Embryonic facial prominence (tissue), 1 donor: Measurements from ENCODE around the gene ART1.
"Not testable (repeated sequence)": the region's sequence is repeated elsewhere in the genome, so short reads cannot be mapped to it uniquely, and the experiment has no call there.

Experiments used
- DNase-seq: peaks from one replicate; pipeline ENCODE4 v3.0.0-alpha.2; 2016; ENCODE audit errors: extremely low spot score

ART1 gene

DNA sequence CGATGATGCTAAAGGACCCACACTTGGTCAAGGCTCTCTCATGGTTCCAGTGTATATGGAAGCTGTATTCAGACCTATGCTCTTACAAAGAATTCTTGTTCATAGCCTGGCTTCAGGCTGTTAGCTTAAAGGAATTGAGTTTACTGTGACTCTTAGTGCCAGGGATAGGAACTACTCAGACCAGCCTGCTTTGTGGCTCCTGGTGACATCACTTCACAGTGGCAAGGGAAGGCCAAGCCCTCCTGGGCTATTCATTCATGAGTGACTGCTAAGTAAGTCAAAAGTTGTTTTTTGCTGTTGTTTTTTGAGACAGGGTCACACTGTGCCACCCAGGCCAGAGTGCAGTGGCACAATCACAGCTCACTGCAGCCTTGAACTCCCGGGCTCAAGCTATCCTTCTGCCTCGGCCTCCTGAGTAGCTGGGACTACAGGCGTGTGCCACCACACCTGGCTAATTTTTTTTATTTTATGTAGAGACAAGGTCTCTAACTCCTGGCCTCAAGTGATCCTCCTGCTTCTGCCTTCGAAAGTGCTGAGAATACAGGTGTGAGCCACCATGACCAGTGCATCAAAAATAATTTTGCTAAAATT, 12.8 kb upstream of the ART1 start:
- no peak for DNase-seq

DNA sequence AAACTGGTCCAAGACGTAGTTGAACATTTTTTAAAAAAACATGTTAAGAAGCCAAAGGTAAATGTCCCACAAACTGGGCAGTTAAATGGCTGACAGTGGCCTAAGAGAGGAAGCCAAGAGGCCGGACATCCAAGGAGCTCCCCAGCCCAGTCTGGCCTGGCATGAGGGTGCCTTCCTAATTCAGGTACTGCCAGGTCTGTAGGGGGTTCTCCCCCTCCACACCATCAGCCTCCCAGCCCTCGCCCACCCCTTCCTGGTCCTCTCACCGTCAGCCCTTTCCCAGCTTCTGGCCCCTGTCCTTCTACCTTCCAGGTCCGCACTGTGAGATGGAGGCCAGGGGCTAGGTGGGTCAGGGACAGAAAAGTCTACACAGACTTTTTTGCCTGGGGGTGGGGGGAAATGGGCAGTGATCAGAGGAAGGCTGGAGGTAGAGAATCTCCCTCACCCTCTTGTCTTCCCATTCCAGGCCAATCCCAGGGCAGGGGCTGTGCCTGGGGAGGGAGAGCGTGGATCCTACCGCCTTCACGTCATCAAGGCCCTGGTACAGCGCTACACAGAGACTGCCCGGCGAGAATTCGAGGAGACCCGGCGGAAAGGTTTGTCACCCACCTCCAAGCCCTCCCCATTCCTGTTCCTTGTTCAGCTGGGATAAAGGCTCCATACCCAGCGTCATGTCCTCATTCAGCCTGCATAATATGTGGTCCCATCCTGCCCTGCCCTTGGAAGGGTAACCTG, 9.1 kb upstream of the ART1 start:
- no peak for DNase-seq

DNA sequence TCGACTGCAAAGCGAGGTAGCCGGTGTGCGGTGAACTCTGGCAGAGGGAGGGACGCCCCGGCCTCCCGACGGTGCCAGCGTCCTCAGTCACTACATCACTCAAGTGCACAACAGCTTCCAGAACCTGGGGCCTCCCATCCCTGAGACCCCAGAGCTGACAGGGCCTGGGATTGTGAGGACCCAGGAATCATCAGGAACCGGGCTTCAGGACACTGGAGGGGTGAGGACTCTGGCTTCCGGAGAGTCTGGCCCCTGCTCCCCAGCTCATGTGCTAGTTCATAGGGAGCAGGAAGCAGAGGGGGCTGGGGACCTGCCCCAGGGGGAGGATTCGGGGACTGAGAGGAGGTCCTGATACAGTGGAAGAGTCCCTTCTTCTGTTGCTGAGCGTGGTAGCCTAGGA, 7.7 kb upstream of the ART1 start:
- DNase-seq, result no peak

DNA sequence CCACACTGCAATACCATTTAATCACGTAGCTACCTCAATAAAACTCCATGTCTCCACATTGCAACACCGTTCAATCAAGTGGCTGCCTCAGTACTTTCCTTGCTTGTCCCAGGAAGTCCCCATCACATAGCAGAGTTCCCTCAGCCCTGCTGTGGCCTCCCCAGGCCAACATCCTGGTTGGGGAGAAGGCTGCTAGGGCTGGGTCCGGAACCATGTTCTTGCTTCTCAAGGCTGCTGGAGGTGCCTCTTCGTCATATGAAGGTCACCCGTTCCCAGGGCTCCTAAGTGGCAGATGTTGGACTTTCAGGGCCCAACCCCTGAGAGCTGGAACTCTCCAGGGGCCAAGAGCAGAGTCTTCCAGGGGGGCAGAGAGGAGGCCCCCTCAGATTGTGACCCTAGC, 6.4 kb upstream of the ART1 start:
- DNase-seq, result no peak

DNA sequence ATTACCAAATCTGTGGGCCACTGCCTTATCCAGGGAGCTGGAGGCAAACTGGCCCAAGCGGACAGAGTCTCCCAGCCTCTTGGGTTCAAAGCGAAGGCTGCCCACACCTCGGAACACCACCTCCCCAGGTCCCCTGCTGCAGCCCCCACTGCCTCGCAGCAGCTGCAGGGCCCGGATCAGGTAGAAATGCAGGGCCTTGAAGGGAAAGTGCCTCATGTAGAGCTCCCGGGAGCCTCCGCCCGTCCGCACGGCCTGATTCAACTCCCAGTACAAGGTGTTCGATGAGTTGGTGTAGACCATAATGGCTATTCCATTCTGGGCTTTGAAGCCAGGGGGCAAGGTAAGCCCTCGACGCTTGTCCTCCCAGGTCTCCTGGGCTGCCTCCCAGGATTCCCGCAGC, 5.1 kb upstream of the ART1 start:
- no peak for DNase-seq

DNA sequence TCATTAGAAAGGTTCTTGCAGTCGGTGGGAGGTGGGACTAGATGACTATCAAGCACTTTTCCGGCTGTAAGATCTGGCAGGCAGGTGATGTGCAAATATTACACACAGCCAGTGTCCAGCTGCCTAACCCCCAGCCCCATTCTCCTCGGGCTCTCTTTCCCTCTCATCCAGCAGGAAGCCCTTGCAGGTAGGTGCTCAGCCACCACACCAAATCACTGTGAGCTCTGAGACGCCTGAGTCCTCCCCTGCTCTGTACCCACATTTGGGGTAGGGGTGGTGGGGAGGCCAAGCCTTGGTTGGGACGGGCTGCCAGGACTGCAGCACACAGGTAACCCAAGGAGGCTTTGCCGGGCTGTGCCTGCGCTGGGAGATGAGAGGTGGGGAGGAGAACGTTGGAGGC, 3.7 kb upstream of the ART1 start:
- DNase-seq, result no peak

DNA sequence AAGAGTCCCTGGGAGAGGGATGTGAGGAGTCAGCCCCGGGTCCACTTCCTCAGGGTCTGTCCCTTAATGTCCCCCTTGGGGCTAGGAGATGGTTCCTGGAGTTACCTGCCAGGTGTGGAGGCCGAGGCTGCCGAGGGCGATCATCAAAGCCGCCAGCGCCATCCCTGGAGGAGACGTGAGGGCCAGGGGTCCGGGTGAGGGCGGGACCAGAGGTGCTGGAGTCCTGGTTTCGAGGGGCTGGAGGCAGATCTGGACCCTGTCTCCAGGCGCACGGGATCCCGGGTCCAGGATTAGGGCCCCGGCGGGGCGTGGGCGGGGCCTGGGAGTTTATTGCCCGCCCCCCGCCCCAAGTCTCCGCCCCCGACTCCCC, 3.2 kb upstream of the ART1 start, which contains the start of gene ART5:
ART5 (minus strand) TSS at position 292 of the 370 bp plus-strand sequence; CDS start at position 162, 130 bp downstream.
- no peak for DNase-seq

DNA sequence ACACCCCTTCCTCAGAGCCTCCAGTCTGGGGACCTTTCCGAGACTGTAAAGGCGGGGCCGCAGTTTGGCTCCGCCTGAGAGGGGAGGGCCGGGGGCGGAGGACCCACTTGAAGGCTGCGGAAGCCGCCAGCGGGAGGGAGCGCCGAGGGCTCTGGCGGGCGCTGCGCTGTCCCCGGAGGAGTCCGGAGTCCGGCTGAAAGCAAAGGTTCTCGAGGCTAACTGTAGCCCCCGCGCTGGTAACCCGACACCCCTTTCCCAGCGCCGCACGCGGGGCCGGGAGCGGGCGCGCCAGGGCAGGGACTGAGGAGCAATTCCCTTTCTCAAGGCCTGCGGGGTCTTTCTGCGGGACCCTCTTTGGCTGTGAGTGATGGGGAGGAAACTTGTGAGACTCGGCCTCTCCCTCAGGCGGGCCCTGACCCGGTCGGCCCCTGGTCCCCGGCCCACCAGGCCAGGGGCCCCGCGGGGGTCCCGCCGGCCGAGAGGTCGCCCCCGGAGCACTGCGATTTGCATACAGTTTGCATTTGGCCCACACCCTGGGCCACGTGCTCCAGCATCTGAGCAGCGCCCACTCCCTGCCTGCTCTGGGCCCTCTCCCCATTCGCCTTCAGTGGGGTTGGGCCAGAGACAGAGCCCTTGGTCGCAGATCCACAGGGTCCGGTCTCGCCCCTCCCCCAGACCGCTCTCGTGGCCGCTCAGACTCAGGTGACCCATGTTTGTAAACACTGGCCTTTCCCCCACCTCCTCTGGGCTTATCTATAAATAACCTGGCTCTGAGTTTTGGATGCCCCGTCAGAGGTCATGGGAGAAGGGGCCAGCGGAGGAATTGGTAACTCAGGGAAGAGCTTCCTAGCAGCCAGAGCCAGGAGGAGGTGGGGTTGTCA, 2.6 kb upstream of the ART1 start:
- peak; percentile 63 for DNase-seq

DNA sequence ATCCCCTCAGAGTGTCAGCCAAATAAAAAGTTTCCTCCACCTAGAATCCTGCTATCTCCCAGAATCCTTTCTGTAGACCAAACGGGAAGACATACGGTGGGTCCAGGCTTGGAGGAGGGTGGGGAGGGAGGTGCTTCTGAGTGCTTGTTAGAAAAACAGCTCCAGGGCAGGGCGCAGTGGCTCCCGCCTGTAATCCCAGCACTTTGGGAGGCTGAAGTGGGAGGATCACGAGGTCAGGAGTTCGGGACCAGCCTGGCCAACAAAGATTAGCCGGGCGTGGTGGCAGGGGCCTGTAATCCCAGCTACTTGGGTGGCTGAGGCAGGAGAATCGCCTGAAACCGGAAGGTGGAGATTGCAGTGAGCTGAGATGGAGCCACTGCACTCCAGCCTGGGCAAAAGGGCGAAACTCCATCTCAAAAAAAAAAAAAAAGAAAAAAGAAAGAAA, 1.8 kb upstream of the ART1 start:
- DNase-seq, result not testable (repeated sequence)

DNA sequence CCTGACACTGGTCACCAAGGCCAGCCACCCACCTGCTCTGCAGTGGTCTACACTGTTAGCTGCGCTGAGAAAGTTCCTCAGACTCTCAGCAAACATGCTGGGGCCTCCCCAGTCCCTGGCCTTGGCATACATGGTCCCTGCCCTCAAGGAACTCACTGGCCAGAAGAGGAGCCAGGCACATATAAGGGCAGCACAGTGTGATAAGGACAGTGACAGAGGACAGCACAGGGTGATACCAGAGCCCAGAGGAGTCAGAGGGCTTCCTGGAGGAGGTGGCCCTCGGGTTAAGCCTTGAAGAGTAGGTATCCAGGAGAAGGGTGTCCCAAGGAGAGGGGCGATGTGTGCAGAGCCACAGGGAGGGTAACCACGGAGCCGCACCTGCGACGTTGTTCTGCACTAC, 624 bp downstream of the ART1 start:
- no peak for DNase-seq

DNA sequence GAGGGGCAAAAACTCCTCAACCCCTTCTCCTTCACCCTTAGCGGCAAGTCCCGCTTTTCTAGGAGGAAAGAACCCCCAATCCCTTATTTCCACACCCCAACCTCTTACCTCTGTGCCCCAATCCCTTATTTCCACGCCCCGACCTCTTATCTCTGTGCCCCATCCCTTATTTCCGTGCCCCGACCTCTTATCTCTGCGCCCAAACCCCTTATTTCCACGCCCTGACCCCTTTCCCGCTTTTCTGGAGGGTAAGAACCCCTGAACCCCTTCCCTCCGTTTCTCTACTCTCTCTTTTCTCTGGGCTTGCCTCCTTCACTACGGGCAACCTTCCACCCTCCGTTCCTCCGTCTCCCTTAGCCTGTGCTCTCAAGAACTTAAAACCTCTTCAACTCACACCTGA, 3.9 kb downstream of the ART1 start:
- DNase-seq, result not testable (repeated sequence)

DNA sequence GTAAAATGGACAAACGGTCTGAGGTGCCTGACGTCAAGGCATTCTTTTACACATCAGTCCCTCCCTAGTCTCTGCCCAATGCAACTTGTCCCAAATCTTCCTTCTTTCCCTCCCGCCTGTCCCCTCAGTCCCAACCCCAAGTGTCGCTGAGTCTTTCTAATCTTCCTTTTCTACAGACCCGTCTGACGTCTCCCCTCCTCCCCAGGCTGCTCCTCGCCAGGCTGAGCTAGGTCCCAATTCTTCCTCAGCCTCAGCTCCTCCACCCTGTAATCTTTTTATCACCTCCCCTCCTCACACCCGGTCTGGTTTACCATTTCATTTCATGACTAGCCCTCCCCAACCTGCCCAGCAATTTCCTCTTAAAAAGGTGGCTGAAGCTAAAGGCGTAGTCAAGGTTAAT, 4.4 kb downstream of the ART1 start:
- DNase-seq, result not testable (repeated sequence)

DNA sequence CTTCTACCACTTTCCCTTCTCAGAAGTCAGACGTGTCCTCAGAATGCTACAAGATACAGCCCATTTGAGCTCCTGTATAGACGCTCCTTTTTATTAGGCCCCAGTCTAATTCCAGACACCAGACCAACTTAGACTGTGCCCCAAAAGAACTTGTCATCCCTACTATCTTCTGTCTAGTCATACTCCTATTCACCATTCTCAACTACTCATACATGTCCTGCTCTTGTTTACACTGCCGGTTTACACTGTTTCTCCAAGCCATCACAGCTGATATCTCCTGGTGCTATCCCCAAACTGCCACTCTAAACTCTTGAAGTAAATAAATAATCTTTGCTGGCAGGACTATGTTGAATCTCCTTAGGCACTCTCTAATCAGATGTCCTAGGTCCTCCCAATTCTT, 7.6 kb downstream of the ART1 start:
- DNase-seq, result not testable (repeated sequence)

DNA sequence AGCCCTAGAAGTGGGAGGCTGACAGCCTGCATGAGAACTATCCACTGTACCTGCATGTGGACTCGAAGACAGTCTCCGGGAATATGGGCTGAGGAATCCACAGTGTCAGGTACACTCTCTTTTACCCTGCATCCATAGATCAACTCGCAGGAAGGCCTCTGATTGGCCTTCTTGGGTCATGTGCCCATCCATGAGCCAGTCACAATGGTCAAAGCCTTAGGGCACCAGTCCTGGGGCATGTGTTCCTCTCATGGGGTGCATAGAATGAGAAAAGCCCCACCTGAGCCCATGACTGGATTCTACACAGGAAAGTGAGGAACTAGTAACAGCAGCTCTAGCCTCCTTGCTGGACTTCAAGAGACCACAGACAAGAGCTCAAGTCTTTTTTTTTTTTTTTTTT, 10.6 kb downstream of the ART1 start:
- DNase-seq, result no peak

DNA sequence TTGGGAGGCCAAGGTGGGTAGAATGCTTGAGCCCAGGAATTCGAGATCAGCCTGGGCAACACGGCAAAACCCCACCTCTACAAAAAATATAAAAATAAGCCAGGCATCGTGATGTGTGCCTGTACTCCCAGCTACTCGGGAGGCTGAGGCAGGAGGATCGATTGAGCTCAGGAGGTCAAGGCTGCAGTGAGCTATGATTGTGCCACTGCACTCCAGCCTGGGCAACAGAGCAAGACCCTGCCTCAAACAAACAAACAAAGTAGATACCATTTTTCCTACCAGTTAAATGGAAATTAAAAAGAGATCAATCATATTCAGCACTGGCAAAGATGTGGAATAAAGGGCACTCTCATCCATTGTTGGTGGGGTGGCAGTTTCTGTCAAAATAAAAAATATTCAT, 12.4 kb downstream of the ART1 start:
- not testable (repeated sequence) for DNase-seq

DNA sequence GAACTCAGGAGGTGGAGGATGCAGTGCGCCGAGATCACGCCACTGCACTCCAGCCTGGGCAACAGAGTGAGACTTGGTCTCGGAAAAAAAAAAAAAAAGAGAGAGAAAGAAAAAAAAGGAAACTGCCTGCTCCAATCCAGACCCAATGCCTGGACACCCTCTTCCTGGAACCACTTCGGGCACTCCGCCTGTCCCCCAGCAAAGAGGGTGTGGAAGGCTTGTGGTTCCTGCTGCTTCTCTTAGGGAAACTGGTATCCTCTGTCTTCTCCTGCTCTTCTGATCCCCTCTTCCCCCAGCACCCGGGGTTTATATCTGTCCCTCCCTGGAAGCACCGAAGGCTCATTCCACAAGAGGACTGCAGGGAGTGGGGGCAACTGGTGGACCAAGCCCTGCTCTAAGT, 13.3 kb downstream of the ART1 start:
- no peak for DNase-seq

DNA sequence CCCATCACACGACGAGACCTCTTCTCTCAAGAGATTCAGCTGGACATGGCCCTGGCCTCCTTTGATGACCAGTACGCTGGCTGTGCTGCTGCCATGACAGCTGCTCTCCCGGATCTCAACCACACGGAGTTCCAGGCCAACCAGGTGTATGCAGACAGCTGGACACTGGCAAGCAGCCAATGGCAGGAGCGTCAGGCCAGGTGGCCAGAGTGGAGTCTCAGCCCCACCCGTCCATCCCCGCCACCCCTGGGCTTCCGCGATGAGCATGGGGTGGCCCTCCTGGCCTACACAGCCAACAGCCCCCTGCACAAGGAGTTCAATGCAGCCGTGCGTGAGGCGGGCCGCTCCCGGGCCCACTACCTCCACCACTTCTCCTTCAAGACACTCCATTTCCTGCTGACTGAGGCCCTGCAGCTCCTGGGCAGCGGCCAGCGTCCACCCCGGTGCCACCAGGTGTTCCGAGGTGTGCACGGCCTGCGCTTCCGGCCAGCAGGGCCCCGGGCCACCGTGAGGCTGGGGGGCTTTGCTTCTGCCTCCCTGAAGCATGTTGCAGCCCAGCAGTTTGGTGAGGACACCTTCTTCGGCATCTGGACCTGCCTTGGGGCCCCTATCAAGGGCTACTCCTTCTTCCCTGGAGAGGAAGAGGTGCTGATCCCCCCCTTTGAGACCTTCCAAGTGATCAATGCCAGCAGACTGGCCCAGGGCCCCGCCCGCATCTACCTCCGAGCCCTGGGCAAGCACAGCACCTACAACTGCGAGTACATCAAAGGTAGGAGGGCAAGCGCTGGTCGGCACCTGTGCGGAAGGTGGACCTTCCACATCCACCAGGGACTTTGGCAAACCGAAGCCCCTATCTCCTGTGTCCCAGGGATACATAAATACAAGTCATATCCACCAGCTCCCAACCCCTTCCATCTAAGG, 14.9 kb downstream of the ART1 start:
- DNase-seq, result no peak

DNA sequence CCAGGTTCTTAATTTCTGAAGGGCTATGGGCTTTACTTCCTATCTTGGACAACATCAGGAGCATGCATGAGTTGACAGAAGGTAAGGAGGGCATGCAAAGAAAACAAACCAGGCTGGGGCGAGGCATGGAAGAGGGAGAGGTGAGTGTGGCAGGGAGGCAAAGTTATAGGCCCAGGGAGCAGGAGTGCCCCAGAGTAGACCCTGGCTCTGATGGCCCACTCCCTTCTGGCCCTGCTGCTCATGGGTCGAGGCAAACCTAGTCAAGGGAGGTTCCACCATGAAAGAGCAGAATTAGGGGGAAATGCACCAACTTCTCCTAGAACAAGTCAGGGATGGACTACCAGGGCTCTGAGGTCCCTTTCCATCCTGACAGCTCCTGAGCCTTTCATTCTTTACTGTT, 16.0 kb downstream of the ART1 start:
- no peak for DNase-seq

DNA sequence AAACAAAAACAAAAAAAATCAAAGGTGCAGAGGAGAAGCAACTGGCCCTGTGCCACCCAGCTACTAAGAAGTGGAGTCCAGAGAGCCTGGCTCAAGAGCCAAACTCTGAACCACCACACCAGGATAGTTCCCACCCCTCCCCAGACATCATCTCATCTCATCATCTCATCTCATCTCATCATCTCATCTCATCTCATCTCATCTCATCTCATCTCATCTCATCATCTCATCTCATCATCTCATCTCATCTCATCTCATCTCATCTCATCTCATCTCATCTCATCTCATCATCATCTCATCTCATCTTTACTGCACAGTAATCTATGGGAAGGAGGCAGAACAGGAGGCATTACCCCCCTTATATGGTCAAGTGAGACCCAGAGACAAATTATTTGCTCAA, 17.9 kb downstream of the ART1 start:
- no peak for DNase-seq

DNA sequence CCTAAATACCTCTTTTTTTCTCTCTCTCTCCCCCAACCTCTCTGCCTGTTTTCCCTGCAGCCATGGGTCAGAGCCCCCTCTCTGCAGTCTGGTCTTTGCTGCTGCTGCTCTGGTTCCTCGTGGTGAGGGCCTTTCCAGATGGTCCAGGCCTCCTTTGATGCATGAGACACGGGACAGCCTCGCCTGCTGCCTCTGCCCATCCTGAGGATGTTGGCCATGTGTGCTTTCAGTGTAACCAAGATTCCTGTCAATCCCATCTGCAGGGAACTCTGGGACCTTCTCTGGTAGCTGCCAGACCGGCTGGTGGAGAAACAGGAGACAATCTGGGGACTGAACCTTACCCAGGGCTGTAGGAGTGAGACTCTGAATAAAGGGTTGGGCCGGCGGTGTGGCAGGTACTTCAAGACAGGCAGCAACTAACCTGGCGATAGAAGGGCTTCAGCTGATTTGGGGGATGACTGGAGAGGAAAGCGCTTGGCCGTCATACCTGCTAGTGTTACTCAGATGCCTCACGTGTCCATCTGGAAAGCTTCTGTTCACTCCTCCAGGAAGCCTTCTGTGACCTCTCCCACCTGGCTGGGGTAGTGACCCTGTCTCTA, 19.2 kb downstream of the ART1 start:
- no peak for DNase-seq

DNA sequence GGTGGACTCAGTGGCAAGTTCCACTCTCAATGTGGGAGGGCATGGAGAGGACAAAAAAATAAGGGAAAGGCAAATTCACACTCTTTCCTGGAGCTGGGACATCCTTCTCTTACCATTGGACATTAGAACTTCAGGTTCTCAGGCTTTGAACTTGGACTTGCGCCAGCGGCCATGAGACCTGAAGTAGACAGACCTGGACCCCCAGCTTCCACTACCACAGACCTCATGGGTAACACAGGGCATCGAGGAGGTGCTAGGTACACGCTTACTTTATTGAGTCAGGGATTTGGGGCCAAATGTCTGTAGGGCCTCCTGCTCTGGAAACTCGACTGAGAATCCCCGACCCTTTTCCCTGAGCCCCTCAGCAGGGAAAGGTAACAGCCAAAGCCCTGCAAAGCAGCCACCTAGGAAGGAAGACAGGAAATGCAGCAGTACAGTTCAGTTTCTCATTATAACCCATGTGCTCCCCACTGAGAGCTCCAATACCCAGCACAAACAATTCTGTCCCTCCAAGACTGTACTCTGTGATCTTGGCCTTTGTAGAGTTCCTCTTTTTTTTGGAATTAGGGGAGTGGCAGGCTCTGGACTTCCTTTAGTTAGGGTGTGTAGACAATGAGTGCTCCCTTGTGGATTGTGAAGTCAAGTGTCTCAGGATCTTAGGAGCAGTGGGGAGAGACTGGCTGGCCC, 20.6 kb downstream of the ART1 start:
- no peak for DNase-seq
